Bronchial epithelial cell (primary cell): ENCODE data around the gene ABL1. TPM values are rescaled to one million over a fixed set of nuclear protein-coding genes. Genes with fewer than 3 reads are reported as not detected.

Source experiments
- DNase-seq: peaks from one replicate; pipeline ENCODE4 v3.0.0-alpha.2; 2010; ENCODE audit warnings: low read depth
- FAIRE-seq: peaks from 2 replicates; lab custom pipeline; 2011; peaks lifted over from hg19 to GRCh38; lab: Jason Lieb, UNC
- H3K27me3 ChIP-seq: 2 replicates; pipeline ENCODE4 v1.5.1; 2011; ENCODE audit warnings: low read length; ENCODE audit not compliant: control insufficient read depth, insufficient read depth
- H3K36me3 ChIP-seq: 2 replicates; pipeline ENCODE4 v1.5.1; 2011; ENCODE audit warnings: low read length; ENCODE audit not compliant: control insufficient read depth, insufficient read depth
- H3K4me3 ChIP-seq: 2 replicates; pipeline ENCODE4 v1.5.1; 2011; ENCODE audit warnings: mild to moderate bottlenecking, low read depth, low read length, control low read depth
- CTCF ChIP-seq: IDR thresholded peaks from 2 replicates; pipeline ENCODE4 v1.5.1; 2011; ENCODE audit warnings: mild to moderate bottlenecking, moderate library complexity, low read length, control low read depth, inconsistent platforms; ENCODE audit not compliant: insufficient read depth, severe bottlenecking
- total RNA-seq: library from RNA; depleted of rRNA; stranded (reverse); fragments of >200 nt; gene quantifications from 2 replicates; pipeline ENCODE4 v1.2.1, GENCODE V29; 2014

The ABL1 gene
- total RNA-seq, 1 donor from 2014 or later = 17.6 TPM

- FAIRE-seq (no peak), DNase-seq (no peak)
- H3K36me3 ChIP-seq = no peaks in the 10 kb centered on the region
- no peak for TF ChIP-seq CTCF
- H3K27me3 ChIP-seq = no peaks in the 10 kb centered on the region
- no peak overlapping the region for H3K4me3 ChIP-seq
Observed at GRCh38 chr9:130911254-130912049, 76.4 kb downstream of the ABL1 start.

- DNase-seq = peak; percentile 75
- H3K27me3 ChIP-seq = peaks cover 2% of the 10 kb centered on the region
- FAIRE-seq = no peak
- H3K4me3 ChIP-seq = no peak overlapping the region
- no peak for TF ChIP-seq CTCF
- no peaks in the 10 kb centered on the region for H3K36me3 ChIP-seq
Observed at GRCh38 chr9:130912932-130913598, 78.0 kb downstream of the ABL1 start.

- Histone ChIP-seq H3K4me3 (no peak overlapping the region), H3K27me3 (peaks cover 5% of the 10 kb centered on the region), H3K36me3 (no peaks in the 10 kb centered on the region)
- no peak for TF ChIP-seq CTCF
- DNase-seq = no peak
- FAIRE-seq = no peak
Observed at GRCh38 chr9:130913599-130914416, 78.8 kb downstream of the ABL1 start.

GRCh38 chr9:130914417-130915095, 79.5 kb downstream of the ABL1 start:
- Histone ChIP-seq H3K4me3 (no peak overlapping the region), H3K36me3 (no peaks in the 10 kb centered on the region), H3K27me3 (peaks cover 7% of the 10 kb centered on the region)
- FAIRE-seq (no peak), DNase-seq (no peak)
- TF ChIP-seq CTCF = no peak

- peaks cover 8% of the 10 kb centered on the region for H3K27me3 ChIP-seq
- FAIRE-seq = no peak
Observed at GRCh38 chr9:130915096-130915447, 80.0 kb downstream of the ABL1 start.

More at GRCh38 chr9:130915096-130915447, 80.0 kb downstream of the ABL1 start:
- DNase-seq = no peak
- Histone ChIP-seq H3K4me3 (no peak overlapping the region), H3K36me3 (no peaks in the 10 kb centered on the region)
- no peak for TF ChIP-seq CTCF
